ENCODE results near the gene DNAJB5.

DNA sequence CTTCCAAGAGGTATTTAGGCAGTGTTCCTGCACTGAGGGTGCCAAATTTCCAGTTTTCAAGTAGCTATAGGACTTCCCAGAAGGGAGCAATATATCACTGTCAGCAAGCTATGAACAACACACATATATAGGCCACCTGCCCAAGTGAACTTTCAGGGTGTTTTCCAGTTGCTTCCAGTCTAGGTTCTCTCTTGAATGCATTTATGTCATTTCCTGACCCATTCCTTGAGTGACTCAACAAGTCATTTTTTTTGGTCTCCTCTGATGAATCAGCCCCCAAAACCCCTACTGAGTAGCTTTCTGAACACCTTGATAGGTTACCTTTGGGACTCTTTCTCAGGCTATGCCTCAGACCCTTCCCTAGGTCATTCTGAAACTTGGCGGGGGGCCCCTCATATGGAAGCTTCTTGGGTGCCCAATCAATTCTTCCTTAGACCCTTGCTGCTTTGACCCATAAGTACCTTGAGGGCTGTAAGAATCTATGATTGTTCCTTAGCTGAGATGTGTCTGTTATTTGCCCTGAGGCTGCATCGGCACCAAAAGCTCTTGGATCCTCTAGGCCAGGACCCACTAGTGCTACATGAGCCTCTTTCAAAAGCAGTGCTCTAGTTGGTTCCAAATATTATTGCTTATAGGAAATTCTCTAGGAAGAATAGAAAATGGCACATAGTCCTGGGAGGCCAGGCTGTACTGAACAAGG, 12.4 kb downstream of the DNAJB5 start:
- TF ChIP-seq, protein P1, sequence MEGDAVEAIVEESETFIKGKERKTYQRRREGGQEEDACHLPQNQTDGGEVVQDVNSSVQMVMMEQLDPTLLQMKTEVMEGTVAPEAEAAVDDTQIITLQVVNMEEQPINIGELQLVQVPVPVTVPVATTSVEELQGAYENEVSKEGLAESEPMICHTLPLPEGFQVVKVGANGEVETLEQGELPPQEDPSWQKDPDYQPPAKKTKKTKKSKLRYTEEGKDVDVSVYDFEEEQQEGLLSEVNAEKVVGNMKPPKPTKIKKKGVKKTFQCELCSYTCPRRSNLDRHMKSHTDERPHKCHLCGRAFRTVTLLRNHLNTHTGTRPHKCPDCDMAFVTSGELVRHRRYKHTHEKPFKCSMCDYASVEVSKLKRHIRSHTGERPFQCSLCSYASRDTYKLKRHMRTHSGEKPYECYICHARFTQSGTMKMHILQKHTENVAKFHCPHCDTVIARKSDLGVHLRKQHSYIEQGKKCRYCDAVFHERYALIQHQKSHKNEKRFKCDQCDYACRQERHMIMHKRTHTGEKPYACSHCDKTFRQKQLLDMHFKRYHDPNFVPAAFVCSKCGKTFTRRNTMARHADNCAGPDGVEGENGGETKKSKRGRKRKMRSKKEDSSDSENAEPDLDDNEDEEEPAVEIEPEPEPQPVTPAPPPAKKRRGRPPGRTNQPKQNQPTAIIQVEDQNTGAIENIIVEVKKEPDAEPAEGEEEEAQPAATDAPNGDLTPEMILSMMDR (IDR thresholded peaks at IDR 0.05), result no peak
- TF ChIP-seq POLR2A (IDR thresholded peaks at IDR 0.05) (no peak), POLR2AphosphoS5 (IDR thresholded peaks at IDR 0.05) (no peak), EP300 (IDR thresholded peaks at IDR 0.05) (no peak)
